Fibroblast of mammary gland (primary cell): Measurements from ENCODE around the gene LPAR4.
A peak's percentile ranks its signal among the peaks of the same experiment; 100 is the strongest.

Experiments used
- DNase-seq: peaks from one replicate; pipeline ENCODE4 v3.0.0-alpha.2; 2010; ENCODE audit warnings: low read depth
- H3K4me3 ChIP-seq: 2 replicates; pipeline ENCODE4 v1.5.1; 2011; ENCODE audit warnings: low read depth, mild to moderate bottlenecking, low read length, moderate library complexity; ENCODE audit not compliant: control insufficient read depth
- CTCF ChIP-seq: conservative IDR thresholded peaks from 2 replicates; pipeline ENCODE4 v1.5.1; 2011; ENCODE audit warnings: low read depth, low read length, inconsistent platforms; ENCODE audit not compliant: control insufficient read depth, insufficient read depth

The LPAR4 gene

GRCh38 chrX:78747489-78747888, at the start of gene LPAR4:
LPAR4 (plus strand) TSS chrX:78747720; CDS start chrX:78754870, 7,150 bp downstream.
- peak within 1 kb of the TSS; percentile 31 for H3K4me3 ChIP-seq
- TF ChIP-seq CTCF = no peak
- DNase-seq = peak; percentile 34

GRCh38 chrX:78706071-78706470, 41.4 kb upstream of the LPAR4 start:
- no peak for TF ChIP-seq CTCF
- no peak overlapping the region for H3K4me3 ChIP-seq
- no peak for DNase-seq

- DNase-seq = peak; percentile 62
- peak; percentile 71 for TF ChIP-seq CTCF
- H3K4me3 ChIP-seq = no peak overlapping the region
These were observed 39.3 kb upstream of the LPAR4 start for GRCh38 chrX:78708262-78708661.

- no peak for TF ChIP-seq CTCF
These were observed 38.7 kb upstream of the LPAR4 start for GRCh38 chrX:78708816-78709215.

GRCh38 chrX:78710171-78710570, 37.3 kb upstream of the LPAR4 start:
- no peak overlapping the region for H3K4me3 ChIP-seq
- no peak for TF ChIP-seq CTCF
- DNase-seq = peak; percentile 8

More at GRCh38 chrX:78708816-78709215, 38.7 kb upstream of the LPAR4 start:
- DNase-seq = peak; percentile 6
- no peak overlapping the region for H3K4me3 ChIP-seq

GRCh38 chrX:78712336-78712735, 35.2 kb upstream of the LPAR4 start:
- no peak overlapping the region for H3K4me3 ChIP-seq
- no peak for TF ChIP-seq CTCF
- DNase-seq = no peak

GRCh38 chrX:78725287-78725686, 22.2 kb upstream of the LPAR4 start:
- DNase-seq = no peak
- H3K4me3 ChIP-seq = no peak overlapping the region
- no peak for TF ChIP-seq CTCF
